HG02852 (cell line): Measurements from ENCODE around the gene SYNGR3.
"Not testable (repeated sequence)": the region's sequence is repeated elsewhere in the genome, so short reads cannot be mapped to it uniquely, and the experiment has no call there.

Experiments
- ATAC-seq: cut with Tn5 transposase; IDR thresholded peaks from one replicate; pipeline ENCODE4 v1.9.1; 2021; ENCODE audit warnings: mild to moderate bottlenecking, moderate library complexity; ENCODE audit not compliant: unreplicated experiment

Gene SYNGR3

DNA sequence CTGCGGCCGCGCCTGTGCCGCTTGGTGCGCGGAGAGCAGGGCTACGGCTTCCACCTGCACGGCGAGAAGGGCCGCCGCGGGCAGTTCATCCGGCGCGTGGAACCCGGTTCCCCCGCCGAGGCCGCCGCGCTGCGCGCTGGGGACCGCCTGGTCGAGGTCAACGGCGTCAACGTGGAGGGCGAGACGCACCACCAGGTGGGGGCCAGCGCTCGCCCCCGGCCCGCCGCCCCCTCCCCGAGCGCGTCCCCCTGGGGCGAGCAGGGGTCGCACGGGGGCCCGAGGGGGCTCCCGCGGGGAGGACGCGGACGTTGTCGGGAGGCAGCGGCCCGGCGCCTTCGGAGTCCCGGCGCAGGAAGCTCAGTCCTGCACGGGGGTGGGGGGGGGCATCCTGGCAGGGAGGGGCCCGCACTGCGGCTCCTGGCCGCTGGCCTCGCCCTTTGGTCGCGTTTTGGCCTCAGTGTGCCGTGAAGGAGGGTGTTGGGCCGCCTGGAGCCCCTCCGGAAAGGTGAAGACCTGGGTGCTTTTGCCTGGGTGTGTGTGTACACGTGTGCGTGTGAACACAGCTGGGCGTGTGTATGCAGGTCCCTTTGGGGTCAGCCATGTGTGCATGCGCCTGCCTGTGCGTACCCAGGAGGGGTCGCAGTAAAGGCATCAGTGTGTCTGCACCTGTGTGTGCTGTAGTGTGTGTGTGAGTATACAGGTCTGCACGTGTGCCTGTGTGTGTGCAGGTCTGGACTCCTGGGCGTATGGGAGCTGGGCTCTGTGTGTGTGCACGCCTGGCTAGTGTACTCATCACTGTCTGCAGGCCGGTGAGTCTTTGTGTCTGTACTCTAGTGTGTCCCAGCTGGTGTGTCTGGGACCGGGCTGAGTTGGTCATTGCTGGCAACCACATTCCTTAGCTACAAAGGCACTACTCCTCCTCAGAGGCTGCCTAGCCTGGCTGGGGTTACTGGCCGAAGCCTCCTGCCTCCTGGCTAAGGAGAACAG is 37.5 kb downstream of the SYNGR3 start:
- ATAC-seq, result no peak

DNA sequence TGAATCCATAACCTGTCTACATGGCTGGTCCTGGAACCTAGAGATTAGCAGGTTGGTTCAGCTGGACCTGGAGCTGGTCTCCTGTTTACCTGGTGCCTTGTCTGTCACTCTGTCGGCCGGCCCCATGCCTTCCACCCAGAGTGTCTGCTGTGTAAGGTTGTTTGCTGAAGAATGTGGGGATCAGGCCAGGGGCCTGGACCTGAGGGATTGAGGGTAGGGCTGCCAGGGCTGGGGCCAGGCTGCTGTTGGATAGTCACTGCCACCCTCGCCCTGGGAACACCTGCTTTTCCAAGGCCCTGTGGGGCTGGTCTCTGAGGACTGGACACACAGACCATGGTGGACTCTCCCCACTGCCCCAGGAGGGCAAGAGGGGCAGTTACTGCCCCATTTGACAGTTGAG is 38.4 kb downstream of the SYNGR3 start:
- no peak for ATAC-seq

- no peak for ATAC-seq
Observed at GRCh38 chr16:2028620-2029220, 39.0 kb downstream of the SYNGR3 start.

DNA sequence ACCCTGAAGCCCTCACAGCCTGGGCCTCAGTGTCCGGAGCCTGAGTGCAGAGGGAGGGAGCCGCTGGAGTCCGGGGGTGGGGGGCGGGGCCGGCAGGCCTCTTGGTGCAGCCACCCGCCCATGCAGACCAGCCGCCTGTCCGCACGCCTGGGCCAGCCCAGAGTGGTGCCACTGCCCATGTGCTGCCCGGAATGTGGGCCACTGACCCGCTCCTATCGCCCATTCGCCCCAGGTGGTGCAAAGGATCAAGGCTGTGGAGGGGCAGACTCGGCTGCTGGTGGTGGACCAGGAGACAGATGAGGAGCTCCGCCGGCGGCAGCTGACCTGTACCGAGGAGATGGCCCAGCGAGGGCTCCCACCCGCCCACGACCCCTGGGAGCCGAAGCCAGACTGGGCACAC is 39.6 kb downstream of the SYNGR3 start:
- no peak for ATAC-seq

GRCh38 chr16:2030036-2030435 is 40.3 kb downstream of the SYNGR3 start:
- no peak for ATAC-seq

DNA sequence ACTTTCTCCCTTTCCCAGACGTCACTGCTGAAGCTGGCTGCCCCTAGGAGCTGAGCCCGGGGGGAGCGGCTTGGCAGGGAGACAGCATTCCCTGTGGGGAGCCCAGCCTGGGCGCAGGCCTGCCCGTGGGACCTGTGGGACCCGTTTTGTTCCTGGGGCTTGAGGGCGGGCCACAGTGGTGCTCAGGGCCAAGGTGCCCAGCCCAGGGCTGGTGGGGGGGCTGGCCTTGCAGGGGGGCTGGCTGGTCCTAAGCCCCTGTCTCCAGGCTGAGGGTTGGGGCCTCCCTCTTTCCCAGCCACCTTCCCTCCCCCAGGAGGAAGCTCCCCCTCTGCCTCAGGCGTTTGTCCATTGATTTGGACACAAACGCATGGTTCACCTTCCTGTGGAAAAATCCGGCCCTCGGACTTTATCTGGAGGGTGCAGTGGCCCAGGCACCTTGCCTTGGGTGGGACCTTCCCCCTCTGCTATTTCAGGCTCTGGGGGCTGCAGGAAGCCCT is 41.4 kb downstream of the SYNGR3 start:
- ATAC-seq, result no peak

GRCh38 chr16:2032285-2033056 is 42.7 kb downstream of the SYNGR3 start:
- no peak for ATAC-seq

GRCh38 chr16:2033057-2033908 is 43.5 kb downstream of the SYNGR3 start:
- ATAC-seq, result no peak

GRCh38 chr16:2033909-2034695 is 44.3 kb downstream of the SYNGR3 start:
- ATAC-seq, result not testable (repeated sequence)

GRCh38 chr16:2034696-2035430 is 45.1 kb downstream of the SYNGR3 start:
- ATAC-seq, result no peak

DNA sequence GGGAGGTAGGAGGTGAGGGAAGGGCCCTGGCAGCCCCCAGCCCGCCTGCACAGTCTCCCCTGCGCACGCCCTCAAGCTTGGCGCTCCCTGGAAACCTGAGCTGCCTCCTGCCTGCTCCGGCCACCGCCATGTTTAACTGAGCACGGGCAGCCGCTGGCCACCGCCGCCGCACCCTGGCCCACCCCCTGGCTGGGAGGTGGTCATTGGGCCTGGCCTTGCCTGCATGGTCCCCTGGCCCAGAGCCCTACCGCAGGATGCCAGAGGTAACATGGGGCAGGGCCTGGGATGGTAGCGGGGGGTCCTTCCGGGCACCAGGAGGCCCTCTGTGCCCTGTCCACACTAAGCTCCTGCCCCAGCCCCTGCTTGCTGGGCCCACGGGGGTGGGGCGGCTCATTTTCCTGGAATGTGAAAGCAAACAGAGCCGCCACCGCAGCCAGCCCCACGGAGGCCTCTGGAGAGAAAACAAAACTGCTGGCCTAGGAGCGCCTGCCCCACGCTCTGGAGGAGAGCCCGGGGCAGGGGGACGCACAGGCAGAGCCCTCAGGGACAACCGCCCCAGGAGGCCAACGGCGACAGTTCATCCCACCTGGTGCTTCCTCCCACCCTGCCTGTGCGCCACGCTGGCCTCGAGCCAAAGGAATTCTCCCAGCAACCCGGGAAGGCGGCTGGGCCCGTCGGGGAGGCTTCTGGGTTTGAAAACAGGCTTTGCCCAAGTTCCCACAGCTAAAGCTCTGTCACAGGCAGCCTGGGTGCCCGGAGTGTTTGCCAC is 45.8 kb downstream of the SYNGR3 start:
- ATAC-seq, result no peak

- no peak for ATAC-seq
Observed at GRCh38 chr16:2036200-2036966, 46.6 kb downstream of the SYNGR3 start.

- no peak for ATAC-seq
Observed at GRCh38 chr16:2037115-2037514, 47.3 kb downstream of the SYNGR3 start.

DNA sequence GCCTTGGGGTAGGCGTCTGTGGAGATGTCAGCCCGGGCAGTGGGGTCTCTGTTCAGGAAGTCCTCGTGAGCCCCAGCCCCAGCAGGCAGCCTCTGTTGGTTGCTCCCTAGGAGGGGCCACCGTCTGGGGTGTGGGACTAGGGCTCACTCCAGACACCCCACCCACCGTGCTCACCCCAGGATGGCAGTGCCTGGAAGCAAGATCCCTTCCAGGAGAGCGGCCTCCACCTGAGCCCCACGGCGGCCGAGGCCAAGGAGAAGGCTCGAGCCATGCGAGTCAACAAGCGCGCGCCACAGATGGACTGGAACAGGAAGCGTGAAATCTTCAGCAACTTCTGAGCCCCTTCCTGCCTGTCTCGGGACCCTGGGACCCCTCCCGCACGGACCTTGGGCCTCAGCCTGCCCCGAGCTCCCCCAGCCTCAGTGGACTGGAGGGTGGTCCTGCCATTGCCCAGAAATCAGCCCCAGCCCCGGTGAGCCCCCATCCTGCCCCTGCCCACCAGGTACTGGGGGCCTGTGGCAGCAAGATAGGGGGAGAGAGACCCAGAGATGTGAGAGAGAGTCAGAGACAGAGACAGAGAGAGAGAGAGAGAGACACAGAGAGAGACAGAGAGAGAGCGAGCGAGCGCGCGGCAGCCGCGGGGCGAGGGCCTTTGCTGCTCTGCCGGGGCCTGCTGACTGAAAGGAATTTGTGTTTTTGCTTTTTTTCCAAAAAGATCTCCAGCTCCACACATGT is 48.0 kb downstream of the SYNGR3 start:
- no peak for ATAC-seq

GRCh38 chr16:2038382-2039231 is 48.8 kb downstream of the SYNGR3 start:
- ATAC-seq, result no peak
